HG02973 (cell line): ENCODE results near the gene PSMD8.
"Not testable (repeated sequence)": the region's sequence is repeated elsewhere in the genome, so short reads cannot be mapped to it uniquely, and the experiment has no call there.

Experiments
- ATAC-seq: cut with Tn5 transposase; IDR thresholded peaks from one replicate; pipeline ENCODE4 v1.9.1; 2021; ENCODE audit warnings: moderate library complexity; ENCODE audit not compliant: unreplicated experiment

The PSMD8 gene

DNA sequence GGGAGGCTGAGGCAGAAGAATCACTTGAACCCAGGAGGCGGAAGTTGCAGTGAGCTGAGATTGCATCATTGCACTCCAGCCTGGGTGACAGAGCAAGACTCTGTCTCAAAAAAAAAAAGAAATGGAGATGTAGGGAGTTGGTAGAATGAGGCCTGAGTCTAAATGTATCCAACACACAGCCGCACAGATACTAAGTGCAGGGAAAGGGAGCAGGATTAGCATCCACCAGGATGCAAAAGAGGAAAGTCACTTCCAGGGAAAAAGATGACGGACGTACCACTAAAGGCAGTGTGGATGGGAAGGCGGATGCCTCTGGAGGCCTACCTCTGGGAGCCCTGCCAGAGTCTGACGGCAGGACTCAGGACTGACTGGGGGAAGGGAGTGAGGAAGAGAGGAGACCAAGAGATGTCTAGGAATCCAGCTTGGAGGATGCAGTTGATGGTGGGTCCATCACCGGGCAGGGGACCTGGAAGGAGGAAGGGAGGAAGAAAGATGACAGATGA lies 35.3 kb downstream of the PSMD8 start:
- no peak for ATAC-seq

- not testable (repeated sequence) for ATAC-seq
Observed at GRCh38 chr19:38410407-38410806, 36.0 kb downstream of the PSMD8 start.

DNA sequence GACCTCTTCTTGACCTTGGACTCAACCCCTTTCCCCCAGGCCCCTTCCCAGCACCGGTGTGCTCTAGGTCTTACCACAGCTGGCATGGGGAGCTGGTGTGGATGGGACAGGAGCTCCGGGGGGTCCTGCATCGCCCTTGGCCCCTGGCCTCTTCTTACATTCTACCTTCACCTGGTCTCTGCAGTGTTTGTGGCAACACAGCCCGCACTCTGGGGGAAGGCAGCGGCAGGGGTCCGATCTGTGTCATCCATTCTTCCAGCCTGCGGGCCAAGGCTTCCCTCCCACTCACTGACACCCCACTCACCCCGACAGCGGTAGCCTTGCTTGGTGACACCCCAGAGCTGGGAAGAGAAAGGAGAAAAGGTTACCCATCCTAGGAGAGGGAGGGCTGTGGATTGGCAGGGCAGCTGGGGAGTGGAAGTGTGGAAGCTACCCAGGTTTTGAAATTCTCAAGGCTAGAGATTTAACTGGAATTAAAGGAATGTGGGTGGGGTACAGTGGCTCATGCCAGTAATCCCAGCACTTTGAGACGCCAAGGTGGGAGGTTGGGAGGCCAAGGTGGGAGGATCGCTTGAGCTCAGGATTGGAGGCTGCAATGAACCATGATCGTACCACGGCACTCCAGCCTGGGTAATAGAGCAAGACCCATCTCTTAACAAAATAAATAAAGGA lies 36.8 kb downstream of the PSMD8 start:
- ATAC-seq: no peak

DNA sequence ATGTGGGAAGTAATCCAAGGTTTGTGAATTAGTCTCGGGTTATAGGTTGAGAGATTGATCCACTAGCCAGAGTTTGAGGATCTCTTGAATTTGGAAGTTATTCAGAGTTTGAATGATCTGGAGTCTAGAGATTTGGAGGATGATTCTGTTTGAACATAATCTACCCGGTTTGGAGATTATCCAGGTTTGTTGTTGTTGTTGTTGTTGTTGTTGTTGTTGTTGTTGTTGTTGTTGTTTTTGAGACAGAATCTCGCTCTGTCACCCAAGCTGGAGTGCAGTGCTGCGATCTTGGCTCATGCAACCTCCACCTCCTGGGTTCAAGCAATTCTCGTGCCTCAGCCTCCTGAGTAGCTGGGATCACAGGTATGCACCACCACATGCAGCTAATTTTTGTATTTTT lies 37.5 kb downstream of the PSMD8 start:
- ATAC-seq: not testable (repeated sequence)

GRCh38 chr19:38412491-38412890 lies 38.1 kb downstream of the PSMD8 start:
- no peak for ATAC-seq

DNA sequence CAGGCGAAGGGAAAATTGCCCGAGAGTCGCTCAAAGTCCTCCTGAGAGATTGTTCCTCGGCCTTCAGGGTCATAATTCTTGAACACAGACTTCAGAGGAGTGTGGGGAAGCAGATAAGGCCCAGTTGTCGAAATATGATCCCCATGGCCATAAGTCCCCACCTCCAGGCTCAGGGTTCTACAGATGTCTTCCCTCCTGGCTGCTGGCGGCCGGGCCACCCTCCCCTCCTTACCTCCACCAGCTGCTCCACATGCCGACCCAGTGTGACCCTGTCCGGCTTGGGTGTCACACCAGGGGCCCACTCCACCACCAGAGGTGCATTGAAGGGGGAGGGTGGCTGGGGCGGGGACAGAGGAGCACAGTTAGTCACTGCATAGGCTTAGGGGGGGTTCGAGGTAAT lies 38.6 kb downstream of the PSMD8 start:
- ATAC-seq: no peak

DNA sequence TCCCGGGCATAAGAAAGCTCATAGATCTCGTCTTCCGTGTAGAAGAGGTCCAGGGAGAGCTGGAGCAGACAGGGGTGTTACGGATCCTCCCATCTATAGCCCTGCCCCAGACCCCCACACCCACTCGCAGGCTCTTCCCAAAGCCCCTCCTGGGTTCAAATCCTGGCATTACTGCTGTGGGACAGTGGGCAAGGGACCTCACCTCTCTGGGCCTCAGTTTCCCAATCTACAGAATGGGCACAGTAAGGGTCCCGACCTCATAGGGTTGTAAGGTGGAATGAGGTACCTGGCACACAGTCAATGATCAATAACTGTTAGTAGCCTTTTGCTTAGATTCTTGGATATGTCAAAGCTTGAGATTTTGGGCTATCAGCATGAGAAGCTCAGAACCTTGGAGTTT lies 39.0 kb downstream of the PSMD8 start:
- ATAC-seq: no peak

DNA sequence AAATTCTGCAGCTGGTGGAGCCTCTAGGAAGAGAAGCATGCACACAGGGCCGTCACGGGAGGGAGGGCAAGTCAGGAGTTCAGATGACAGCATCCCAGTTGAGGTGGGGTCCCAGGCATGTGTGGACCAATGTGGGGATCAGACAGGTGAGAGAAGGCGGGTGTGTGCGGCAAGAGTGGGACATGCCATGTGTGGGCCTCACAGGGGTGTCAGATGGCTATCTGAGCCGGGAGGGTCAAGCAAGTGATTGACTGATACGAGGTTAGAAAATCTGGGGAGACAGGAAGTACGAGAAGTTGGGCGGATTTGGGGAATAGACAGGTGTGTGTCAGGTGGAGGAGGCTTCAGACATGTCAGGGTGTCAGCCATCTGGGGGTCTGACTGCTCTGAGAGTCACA lies 42.8 kb downstream of the PSMD8 start:
- ATAC-seq: no peak

DNA sequence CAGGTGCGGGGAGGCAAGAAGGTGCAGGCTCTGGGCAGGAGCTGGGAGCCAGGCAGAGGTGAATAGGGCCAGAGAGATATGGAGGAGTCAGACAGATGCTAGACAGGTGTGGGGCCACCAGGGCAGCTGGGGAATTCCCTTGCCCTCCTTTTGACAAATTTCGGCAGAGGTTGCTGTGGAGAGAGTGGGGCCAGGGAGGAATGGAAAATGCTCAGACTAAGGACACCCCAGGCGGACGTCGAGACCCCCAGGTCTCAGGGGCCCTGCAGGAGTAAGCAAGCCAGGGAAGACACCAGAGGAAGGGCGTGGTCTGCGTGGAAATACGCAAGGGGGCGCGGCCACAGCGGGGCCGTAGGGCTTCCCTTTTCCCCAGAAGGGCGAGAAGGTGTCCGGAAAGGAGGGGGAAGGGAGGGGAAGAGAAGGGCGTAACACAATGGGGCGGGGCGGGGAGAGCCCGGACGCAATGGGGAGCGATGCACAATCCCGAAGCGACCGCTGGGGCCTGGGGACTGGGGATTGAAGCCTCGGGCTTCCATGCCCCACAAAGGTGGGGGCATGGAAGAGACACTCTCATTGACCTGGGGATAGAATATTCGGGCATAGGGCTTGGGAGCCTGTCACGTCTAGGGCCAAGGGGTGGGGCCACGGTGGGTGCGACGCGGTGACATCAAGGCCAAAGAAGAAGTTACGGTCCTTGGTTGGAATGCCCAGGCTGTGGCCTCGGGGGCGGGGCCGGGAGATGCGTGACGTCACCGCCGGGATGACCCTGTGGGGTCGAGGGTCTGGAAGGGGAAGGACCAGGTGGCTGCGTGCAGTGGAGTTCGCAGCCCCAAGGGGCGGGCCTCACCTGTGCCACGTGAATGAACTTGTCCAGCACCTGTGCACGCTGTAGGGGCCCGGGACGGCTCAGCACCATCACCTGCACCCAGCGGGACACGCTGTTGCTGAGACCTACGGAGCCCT lies 43.5 kb downstream of the PSMD8 start:
- no peak for ATAC-seq

GRCh38 chr19:38420935-38421334 lies 46.6 kb downstream of the PSMD8 start:
- ATAC-seq: no peak

DNA sequence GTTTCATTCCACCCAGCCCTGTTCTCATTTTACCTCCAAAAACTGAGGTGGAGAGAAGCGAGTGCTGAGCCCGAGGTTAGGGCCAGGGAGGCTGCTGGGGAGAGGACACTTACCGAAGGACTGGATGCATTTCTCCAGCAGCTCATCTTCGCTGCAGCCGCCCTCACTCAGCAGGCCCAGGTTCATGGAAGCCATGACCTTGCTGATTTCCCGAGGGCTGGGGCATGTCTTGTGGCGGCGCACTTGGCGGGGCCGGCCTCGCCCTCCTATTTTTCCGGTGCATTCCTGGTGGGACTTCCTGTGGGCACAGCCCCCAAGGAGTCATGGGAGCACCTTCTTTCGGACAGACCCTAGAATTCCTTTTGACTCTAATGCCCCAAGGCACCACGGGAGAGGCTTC lies 47.5 kb downstream of the PSMD8 start:
- no peak for ATAC-seq

DNA sequence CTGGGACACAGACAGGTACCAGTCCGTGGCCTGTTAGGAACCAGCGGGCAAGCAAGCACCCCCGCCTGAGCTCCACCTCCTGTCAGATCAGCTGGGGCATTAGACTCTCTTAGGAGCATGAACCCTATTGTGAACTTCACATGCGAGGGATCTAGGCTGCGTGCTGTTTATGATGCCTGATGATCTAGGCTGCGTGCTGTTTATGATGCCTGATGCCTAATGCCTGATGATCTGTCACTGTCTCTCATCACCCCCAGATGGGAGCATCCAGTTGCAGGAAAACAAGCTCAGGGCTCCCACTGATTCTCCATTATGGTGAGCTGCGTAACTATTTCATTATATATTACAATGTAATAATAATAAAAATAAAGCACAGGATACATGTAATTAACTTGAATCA lies 48.1 kb downstream of the PSMD8 start:
- no peak for ATAC-seq

GRCh38 chr19:38424272-38424671 lies 49.9 kb downstream of the PSMD8 start:
- ATAC-seq: no peak

DNA sequence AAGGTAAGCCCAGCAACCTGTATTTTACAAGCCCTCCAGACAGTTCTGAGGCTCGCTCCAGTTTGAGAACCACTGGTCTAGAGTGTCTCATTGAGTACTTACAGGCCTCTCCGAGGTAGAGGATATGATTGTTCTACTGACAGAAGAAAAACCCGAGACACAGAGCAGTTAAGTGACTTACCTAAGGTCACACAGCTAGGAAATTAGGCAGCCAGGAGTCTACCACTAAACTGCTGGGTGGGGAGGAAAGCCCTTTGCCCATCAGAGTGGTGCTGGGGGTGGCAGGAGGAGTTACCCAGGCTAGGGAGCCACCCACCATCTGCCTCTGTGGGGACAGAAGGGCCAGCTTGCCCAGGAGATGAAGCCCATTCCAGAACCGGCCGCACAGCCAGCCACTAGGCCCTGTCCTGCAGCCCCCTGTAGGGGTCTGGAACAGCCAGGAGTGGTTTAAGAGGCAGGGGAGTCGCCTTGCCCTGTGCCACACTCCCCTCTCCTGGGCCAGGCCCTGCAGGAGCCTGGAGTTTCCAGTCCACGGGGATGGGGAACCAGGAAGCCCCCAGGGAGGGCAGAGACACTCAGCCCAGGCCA lies 50.9 kb downstream of the PSMD8 start:
- no peak for ATAC-seq

DNA sequence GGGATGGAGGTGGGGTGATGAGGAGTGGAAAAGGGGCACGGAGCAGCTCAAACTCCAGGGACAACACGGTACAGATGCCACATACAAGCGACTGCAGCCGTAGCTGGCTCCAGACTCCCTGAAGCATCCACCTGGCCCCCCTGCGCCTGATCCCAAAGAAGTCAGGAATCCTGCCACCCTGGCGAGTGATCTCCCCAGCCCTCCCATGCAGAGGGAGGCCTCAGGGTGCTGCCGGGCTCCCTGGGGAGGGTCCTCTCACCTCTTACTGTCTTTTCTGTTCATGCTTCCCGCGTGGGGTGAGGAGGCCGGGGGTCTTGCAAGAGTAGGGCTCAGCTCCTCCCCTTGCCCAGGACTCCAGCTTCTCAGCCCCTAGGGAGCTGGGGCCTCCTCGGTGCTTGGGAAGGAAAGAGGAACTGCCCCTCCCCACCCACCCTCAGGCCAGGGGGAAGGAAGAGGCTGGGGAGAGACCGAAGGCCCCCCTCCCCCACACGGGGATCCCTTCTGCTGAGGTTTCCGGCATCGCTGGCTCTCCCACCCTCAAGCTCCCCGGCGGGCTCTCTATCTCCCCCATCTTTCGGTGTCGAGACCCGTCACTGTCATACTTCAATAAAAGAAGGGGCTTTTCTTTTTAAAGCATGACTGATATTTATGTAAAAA lies 51.6 kb downstream of the PSMD8 start, which contains the start of gene RASGRP4:
RASGRP4 (minus strand) TSS at position 410 of the 657 bp plus-strand sequence; CDS start at position 282, 128 bp downstream.
- ATAC-seq: no peak

DNA sequence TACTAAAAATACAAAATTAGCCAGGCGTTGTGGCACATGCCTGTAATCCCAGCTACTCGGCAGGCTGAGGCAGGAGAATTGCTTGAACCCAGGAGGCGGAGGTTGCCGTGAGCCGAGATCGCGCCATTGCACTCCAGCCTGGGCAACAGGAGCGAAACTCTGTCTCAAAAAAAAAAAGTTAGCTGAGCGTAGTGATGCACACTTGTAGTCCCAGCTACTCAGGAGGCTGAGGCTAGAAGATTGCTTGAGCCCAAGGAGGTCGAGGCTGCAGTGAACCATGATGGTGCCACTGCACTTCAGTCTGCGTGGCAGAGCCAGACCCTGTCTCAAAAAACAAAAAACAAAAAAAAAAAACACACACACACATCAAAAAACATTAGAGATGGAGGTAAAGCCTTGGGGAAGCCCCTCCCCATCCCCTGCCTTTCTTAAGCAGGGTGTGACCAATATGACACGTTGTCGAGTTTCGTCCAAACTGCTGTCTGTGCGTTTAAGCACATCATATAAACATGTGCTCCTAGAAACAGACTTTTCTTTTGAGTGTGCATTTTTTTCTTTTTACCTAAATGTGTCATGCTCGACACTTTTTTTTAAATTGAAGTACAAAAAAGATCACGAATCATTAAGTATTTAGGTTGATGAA lies 52.8 kb downstream of the PSMD8 start:
- not testable (repeated sequence) for ATAC-seq

GRCh38 chr19:38429055-38429810 lies 54.9 kb downstream of the PSMD8 start:
- ATAC-seq: no peak

DNA sequence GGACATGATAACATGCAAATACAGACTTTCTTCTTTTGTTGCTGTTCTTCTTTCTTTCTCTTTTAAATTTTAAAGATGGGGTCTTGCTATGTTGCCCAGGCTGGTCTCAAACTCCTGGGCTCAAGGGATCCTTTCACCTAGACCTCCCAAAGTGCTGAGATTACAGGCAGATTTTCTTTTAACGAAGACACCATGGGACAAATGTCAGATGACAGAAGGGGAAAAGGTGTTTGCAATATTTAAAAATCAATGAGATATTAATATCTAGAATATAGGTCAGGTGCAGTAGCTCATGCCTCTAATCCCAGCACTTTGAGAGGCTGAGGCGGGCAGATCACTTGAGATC lies 55.4 kb downstream of the PSMD8 start:
- no peak for ATAC-seq

DNA sequence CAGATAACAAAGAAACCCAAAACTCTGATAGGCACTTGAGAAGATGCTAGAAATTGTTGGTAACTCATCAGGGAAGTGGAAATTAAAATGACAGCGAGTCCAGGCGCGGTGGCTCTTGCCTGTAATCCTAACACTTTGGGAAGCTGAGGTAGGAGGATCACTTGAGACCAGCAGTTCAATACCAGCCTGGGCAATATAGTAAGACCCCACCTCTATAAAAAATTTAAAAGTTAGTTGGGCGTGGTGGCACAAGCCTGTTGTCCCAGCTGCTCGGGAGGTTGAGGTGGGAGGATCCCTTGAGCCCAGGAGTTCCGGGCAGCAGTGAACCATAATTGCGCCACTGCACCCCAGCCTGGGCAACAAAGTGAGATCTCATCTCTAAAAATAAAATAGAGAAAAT lies 56.6 kb downstream of the PSMD8 start:
- ATAC-seq: no peak

GRCh38 chr19:38433268-38433733 lies 58.9 kb downstream of the PSMD8 start, which contains the start of gene RYR1:
Gene RYR1, plus strand, starts transcription at chr19:38433691. Its CDS starts 139 bp downstream, at chr19:38433830.
- ATAC-seq: no peak
